ENCODE data around the gene ID4.

The ID4 gene

GRCh38 chr6:19870322-19870721, 33.2 kb downstream of the ID4 start:
- no peak overlapping the region for H3K4me3 ChIP-seq (replicated peaks; ENCODE audit: low read depth, low read length)
- TF ChIP-seq, protein P1, sequence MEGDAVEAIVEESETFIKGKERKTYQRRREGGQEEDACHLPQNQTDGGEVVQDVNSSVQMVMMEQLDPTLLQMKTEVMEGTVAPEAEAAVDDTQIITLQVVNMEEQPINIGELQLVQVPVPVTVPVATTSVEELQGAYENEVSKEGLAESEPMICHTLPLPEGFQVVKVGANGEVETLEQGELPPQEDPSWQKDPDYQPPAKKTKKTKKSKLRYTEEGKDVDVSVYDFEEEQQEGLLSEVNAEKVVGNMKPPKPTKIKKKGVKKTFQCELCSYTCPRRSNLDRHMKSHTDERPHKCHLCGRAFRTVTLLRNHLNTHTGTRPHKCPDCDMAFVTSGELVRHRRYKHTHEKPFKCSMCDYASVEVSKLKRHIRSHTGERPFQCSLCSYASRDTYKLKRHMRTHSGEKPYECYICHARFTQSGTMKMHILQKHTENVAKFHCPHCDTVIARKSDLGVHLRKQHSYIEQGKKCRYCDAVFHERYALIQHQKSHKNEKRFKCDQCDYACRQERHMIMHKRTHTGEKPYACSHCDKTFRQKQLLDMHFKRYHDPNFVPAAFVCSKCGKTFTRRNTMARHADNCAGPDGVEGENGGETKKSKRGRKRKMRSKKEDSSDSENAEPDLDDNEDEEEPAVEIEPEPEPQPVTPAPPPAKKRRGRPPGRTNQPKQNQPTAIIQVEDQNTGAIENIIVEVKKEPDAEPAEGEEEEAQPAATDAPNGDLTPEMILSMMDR (IDR thresholded peaks at IDR 0.05; ENCODE audit: insufficient read depth, low read length, poor library complexity, severe bottlenecking) = no peak
- no peak for DNase-seq (ENCODE audit: extremely low read depth, insufficient read length)

GRCh38 chr6:19873031-19873430, 35.9 kb downstream of the ID4 start:
- Histone ChIP-seq H3K4me3 (replicated peaks; ENCODE audit: low read depth, low read length) (no peak overlapping the region), H3K36me3 (ENCODE audit: control insufficient read depth, insufficient read depth, low read length) (no peaks in the 10 kb centered on the region), H3K27me3 (replicated peaks; ENCODE audit: control insufficient read depth, insufficient read depth, low read length) (no peaks in the 10 kb centered on the region)
- no peak for DNase-seq (ENCODE audit: extremely low read depth, insufficient read length)
- TF ChIP-seq, protein P1 (IDR thresholded peaks at IDR 0.05; ENCODE audit: insufficient read depth, low read length, poor library complexity, severe bottlenecking) = peak; percentile 11

More at GRCh38 chr6:19870322-19870721, 33.2 kb downstream of the ID4 start:
- no peaks in the 10 kb centered on the region for H3K27me3 ChIP-seq (replicated peaks; ENCODE audit: control insufficient read depth, insufficient read depth, low read length)
- H3K36me3 ChIP-seq (ENCODE audit: control insufficient read depth, insufficient read depth, low read length) = no peaks in the 10 kb centered on the region

DNA sequence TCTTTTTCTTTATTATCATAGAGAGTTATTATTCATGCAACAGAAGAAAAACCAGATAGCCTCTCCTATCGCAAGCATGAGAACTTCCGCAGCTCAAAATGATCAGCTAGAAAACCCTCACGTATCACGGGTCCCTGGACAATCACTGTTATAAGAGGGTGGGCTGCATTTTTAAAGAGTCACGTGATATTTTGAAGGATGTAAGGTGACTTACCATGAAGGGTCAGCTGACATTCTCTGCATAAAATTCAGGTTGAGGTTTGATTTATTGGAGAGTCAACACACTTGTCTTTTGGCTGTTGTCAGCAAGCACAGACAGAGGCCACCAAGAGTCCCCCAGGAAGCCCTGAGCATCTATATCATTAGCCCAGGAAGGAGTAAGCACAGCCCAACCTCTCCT, 39.5 kb downstream of the ID4 start:
- no peak overlapping the region for H3K4me3 ChIP-seq (replicated peaks; ENCODE audit: low read depth, low read length)
- H3K36me3 ChIP-seq (ENCODE audit: control insufficient read depth, insufficient read depth, low read length) = no peaks in the 10 kb centered on the region
- TF ChIP-seq, protein P1 (IDR thresholded peaks at IDR 0.05; ENCODE audit: insufficient read depth, low read length, poor library complexity, severe bottlenecking) = no peak
- H3K27me3 ChIP-seq (replicated peaks; ENCODE audit: control insufficient read depth, insufficient read depth, low read length) = no peaks in the 10 kb centered on the region
- DNase-seq (ENCODE audit: extremely low read depth, insufficient read length) = no peak

GRCh38 chr6:19879663-19880062, 42.5 kb downstream of the ID4 start:
- TF ChIP-seq, protein P1 (IDR thresholded peaks at IDR 0.05; ENCODE audit: insufficient read depth, low read length, poor library complexity, severe bottlenecking) = no peak
- Histone ChIP-seq H3K27me3 (replicated peaks; ENCODE audit: control insufficient read depth, insufficient read depth, low read length) (no peaks in the 10 kb centered on the region), H3K4me3 (replicated peaks; ENCODE audit: low read depth, low read length) (no peak overlapping the region), H3K36me3 (ENCODE audit: control insufficient read depth, insufficient read depth, low read length) (no peaks in the 10 kb centered on the region)
- DNase-seq (ENCODE audit: extremely low read depth, insufficient read length) = no peak

DNA sequence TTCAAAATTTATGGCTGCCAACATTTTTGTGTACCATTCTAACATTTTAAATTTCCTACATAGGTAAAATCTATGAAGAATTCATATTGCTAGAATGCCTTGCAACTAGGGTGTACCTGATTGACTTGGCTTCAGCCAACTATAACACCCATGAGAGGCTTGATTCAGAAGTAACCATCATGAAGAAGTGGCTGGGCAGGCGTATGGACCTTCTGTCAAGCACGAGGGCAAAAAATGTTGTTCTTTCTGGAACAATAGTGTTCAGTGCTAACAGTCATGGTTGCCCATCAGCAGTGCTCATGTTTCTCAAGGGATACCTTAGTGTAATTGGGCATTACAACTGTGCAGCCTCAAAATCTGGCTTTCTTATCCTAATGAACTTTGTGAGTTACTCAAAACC, 42.9 kb downstream of the ID4 start:
- Histone ChIP-seq H3K4me3 (replicated peaks; ENCODE audit: low read depth, low read length) (no peak overlapping the region), H3K36me3 (ENCODE audit: control insufficient read depth, insufficient read depth, low read length) (no peaks in the 10 kb centered on the region), H3K27me3 (replicated peaks; ENCODE audit: control insufficient read depth, insufficient read depth, low read length) (no peaks in the 10 kb centered on the region)
- no peak for DNase-seq (ENCODE audit: extremely low read depth, insufficient read length)
- TF ChIP-seq, protein P1 (IDR thresholded peaks at IDR 0.05; ENCODE audit: insufficient read depth, low read length, poor library complexity, severe bottlenecking) = no peak

GRCh38 chr6:19891451-19891850, 54.3 kb downstream of the ID4 start:
- TF ChIP-seq, protein P1 (IDR thresholded peaks at IDR 0.05; ENCODE audit: insufficient read depth, low read length, poor library complexity, severe bottlenecking) = no peak
- Histone ChIP-seq H3K27me3 (replicated peaks; ENCODE audit: control insufficient read depth, insufficient read depth, low read length) (no peaks in the 10 kb centered on the region), H3K4me3 (replicated peaks; ENCODE audit: low read depth, low read length) (no peak overlapping the region), H3K36me3 (ENCODE audit: control insufficient read depth, insufficient read depth, low read length) (no peaks in the 10 kb centered on the region)
- DNase-seq (ENCODE audit: extremely low read depth, insufficient read length) = no peak
